Stimulated activated naive CD8-positive, alpha-beta T cell treated with anti-CD3 and anti-CD28 coated beads, Interleukin-15, Interleukin-2, amounts not matched to agents 100 ng/mL and 50 ng/mL, for 24 hours (primary cell): ENCODE results near the gene SLC9A7.

Experiments
- H3K27ac Mint-ChIP-seq: one replicate; pipeline ENCODE4 v1.8.0; 2021; ENCODE audit warnings: mild to moderate bottlenecking, mixed read lengths
- H3K27me3 Mint-ChIP-seq: one replicate; pipeline ENCODE4 v1.8.0; 2021; ENCODE audit warnings: mixed read lengths
- H3K36me3 Mint-ChIP-seq: one replicate; pipeline ENCODE4 v1.8.0; 2021; ENCODE audit warnings: low read depth, mixed read lengths
- H3K4me1 Mint-ChIP-seq: one replicate; pipeline ENCODE4 v1.8.0; 2021; ENCODE audit warnings: low read depth, mixed read lengths
- H3K4me3 Mint-ChIP-seq: one replicate; pipeline ENCODE4 v1.8.0; 2021; ENCODE audit warnings: mild to moderate bottlenecking, mixed read lengths
- H3K9me3 Mint-ChIP-seq: one replicate; pipeline ENCODE4 v1.8.0; 2021; ENCODE audit warnings: mixed read lengths

SLC9A7 gene

DNA sequence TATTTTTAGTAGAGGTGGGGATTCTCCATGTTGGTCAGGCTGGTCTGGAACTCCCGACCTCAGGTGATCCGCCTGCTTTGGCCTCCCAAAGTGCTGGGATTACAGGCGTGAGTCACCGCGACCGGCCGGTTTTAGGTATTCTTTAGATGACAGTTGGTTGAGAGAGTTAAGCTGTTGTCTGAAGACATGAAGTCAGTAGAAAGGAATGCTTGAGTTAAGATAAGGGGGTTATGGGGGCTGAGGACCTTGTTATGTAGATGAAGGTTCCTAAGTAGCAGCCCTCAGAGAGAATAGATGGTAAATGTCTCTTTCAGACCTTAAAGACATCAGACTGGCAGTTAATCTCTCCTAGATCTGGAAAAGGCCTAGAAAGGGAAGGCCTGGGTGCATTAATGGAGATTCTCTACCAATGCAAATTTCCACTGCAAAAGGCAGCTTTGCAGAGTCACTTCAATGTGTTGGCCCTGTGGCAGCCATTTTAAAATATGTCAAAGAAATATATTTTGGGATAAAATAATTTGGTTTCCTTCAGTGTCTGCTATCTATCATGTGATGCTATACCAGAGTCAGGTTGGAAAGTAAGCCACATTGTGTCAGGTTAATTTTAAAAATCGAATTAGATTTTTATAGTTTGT is 207.3 kb downstream of the SLC9A7 start:
- no peaks in the 10 kb centered on the region for H3K27me3 Mint-ChIP-seq
- peaks cover 15% of the 10 kb centered on the region for H3K36me3 Mint-ChIP-seq
- no peak overlapping the region for H3K27ac Mint-ChIP-seq
- H3K4me3 Mint-ChIP-seq, result no peak overlapping the region
- H3K9me3 Mint-ChIP-seq, result no peaks in the 10 kb centered on the region
- peaks cover 20% of the 10 kb centered on the region for H3K4me1 Mint-ChIP-seq

DNA sequence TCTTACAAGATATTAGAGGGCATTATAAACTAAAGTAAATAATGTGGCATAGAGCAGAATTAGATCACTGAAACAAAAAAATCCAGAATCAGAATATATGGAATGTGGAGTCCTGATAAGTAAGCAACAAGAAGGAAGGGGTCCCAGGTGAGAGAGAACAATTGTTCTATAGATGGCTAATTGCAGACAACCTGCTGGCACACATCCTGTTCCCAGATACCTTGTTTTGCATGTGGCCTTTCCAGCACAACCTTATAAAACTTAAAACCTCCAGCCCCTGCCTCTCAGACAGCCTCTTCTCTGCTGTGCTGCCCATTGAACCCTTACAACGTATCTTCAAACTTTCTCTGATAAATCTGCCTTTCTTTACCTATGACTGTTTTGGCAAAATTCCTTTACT is 209.0 kb downstream of the SLC9A7 start:
- Mint-ChIP-seq H3K27me3 (no peaks in the 10 kb centered on the region), H3K36me3 (peaks cover 15% of the 10 kb centered on the region), H3K4me3 (no peak overlapping the region), H3K9me3 (no peaks in the 10 kb centered on the region), H3K4me1 (peaks cover 30% of the 10 kb centered on the region), H3K27ac (no peak overlapping the region)
